Measurements from ENCODE around the gene SCN2B.

Gene SCN2B, protein sequence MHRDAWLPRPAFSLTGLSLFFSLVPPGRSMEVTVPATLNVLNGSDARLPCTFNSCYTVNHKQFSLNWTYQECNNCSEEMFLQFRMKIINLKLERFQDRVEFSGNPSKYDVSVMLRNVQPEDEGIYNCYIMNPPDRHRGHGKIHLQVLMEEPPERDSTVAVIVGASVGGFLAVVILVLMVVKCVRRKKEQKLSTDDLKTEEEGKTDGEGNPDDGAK

DNA sequence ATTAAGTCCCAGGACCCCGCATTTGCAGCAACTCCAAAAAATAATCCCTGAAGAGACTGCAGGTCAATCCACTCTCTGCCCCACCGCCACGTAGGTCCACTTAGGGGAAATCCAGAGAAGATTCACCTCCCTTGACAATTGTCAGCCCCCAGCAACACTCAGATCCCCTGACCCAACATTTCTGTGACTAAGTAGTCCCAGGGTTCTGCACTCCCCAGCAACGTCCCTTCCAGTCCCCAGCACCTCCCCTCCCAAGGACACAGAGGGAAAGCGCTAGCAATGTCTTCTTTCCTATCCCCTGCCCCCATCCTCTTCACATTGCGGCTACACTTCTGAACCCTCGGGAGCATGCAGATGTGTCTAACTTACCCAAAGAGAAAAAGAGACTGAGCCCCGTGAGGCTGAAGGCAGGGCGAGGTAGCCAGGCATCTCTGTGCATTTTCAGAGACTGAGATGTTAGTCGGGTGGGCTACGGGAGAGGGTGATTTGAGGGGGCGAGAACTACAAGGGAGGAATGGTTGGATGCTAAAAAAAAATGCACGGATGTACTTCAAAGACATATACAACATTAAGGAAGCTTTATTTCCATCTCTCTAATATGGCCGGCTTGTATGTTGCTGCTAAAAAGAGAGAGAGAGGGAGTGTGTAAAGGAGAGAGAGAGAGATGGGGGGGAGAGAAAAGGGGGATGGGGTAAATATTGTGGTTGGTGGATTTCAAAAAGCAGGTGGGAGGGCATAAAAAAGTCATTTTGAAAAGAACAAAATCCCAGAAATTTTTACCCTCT is at the start of gene SCN2B:
Gene SCN2B, minus strand, starts transcription at position 647 of the 785 bp plus-strand sequence. Its CDS starts 208 bp downstream, at position 439.
- no peak within 1 kb of the TSS for H2AFZ ChIP-seq (ENCODE audit: low read length, unreplicated experiment)

DNA sequence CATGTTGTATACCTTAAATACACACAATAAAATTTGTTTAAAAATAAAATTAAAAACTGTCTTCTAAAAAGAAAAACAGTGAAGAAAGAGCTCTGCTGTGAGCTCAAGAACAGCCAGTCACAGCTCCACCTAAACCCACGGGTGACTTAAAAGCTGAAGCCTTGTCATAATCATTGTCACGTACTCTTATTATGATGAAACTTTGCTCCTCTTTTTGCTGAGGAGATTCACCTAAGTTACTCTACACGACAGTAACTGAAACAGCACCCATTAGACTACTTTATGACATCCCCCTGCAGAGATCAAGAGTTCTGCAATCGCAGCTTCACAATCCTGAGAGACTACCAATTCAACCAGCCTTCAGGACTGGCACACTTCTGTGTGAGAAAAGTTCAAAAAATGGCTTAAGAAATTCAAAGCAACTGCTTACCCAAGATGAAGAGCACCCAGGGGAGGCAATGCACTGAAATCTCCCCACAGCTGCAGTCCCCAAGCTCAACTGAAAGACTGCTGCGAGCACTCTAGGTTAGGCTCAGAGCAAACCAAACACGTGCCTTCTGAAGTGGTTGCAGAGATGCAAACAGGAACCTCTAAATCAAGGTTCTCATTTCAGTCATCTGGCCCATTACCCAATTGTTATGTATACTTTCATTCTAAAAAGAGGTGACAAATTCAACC is 48.2 kb upstream of the SCN2B start, which contains the start of gene JAML:
Gene JAML, minus strand, starts transcription at position 501 of the 678 bp plus-strand sequence. CDS start 10,145 bp downstream, outside the sequence.
- Histone ChIP-seq H2AFZ (ENCODE audit: low read length, unreplicated experiment) (no peak within 1 kb of the TSS), H3K4me1 (ENCODE audit: control insufficient read depth, insufficient read depth, low read length, unreplicated experiment) (no peaks in the 10 kb centered on the region), H3K27ac (ENCODE audit: low read depth, low read length) (no peak within 1 kb of the TSS), H3K36me3 (ENCODE audit: insufficient read depth, low read length) (no peaks in the 10 kb centered on the region), H3K27me3 (ENCODE audit: insufficient read depth, low read length) (peaks cover 55% of the 10 kb centered on the region), H3K79me2 (ENCODE audit: control insufficient read depth, insufficient read depth, low read length, unreplicated experiment) (no peaks in the 10 kb centered on the region), H3K4me3 (ENCODE audit: low read depth, low read length) (no peak within 1 kb of the TSS)

More for the DNA sequence above, at the start of gene SCN2B:
- no peak within 1 kb of the TSS for H3K4me3 ChIP-seq (ENCODE audit: low read depth, low read length)
- no peaks in the 10 kb centered on the region for H3K79me2 ChIP-seq (ENCODE audit: control insufficient read depth, insufficient read depth, low read length, unreplicated experiment)
- no peaks in the 10 kb centered on the region for H3K4me1 ChIP-seq (ENCODE audit: control insufficient read depth, insufficient read depth, low read length, unreplicated experiment)
- peaks cover 50% of the 10 kb centered on the region for H3K27me3 ChIP-seq (ENCODE audit: insufficient read depth, low read length)
- H3K36me3 ChIP-seq (ENCODE audit: insufficient read depth, low read length): no peaks in the 10 kb centered on the region
- H3K27ac ChIP-seq (ENCODE audit: low read depth, low read length): no peak within 1 kb of the TSS

DNA sequence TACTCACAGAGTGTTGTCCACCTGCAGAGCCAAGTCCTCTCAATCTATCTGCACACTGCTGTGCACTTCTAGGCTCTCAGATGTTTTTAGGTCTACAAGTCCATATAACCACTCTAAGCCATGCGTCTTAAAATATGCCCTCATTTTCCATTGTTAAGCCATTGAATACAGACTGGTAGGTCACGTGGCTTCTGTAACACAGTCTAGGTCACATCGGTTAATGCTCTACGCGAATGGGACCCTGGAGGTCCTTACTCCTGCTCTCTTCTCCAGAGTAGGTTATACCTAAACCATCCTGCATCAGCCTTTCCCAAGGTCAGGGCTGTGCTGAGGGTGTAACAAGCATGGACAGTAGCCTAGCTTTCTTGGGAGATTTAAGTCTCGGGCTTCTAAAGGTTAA is 47.6 kb upstream of the SCN2B start:
- H3K4me1 ChIP-seq (ENCODE audit: control insufficient read depth, insufficient read depth, low read length, unreplicated experiment): no peaks in the 10 kb centered on the region
- H3K79me2 ChIP-seq (ENCODE audit: control insufficient read depth, insufficient read depth, low read length, unreplicated experiment): no peaks in the 10 kb centered on the region
- H2AFZ ChIP-seq (ENCODE audit: low read length, unreplicated experiment): no peak overlapping the region
- no peak overlapping the region for H3K4me3 ChIP-seq (ENCODE audit: low read depth, low read length)
- H3K27ac ChIP-seq (ENCODE audit: low read depth, low read length): no peak overlapping the region
- peaks cover 61% of the 10 kb centered on the region for H3K27me3 ChIP-seq (ENCODE audit: insufficient read depth, low read length)
- H3K36me3 ChIP-seq (ENCODE audit: insufficient read depth, low read length): no peaks in the 10 kb centered on the region

DNA sequence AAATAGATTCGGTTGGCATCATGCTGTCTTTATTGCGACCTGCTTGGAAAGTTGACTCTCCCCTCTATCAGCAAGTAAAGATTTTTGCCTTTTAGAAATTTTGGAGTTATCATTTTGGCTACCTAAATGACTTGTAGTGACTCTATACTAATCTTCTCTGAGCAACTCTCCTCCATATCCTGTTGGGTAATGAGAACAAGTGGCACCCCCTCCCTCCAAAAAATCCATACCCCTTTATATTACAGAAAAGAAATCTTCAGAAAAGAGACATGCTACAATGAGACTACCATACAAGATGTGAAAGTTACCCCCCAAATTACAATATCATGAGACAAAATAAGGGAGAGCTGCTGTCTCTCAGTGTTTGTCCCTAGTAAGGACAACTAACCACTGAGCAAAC is 47.1 kb upstream of the SCN2B start:
- Histone ChIP-seq H3K27ac (ENCODE audit: low read depth, low read length) (no peak overlapping the region), H3K36me3 (ENCODE audit: insufficient read depth, low read length) (no peaks in the 10 kb centered on the region), H3K4me3 (ENCODE audit: low read depth, low read length) (no peak overlapping the region), H3K4me1 (ENCODE audit: control insufficient read depth, insufficient read depth, low read length, unreplicated experiment) (no peaks in the 10 kb centered on the region), H2AFZ (ENCODE audit: low read length, unreplicated experiment) (no peak overlapping the region), H3K27me3 (ENCODE audit: insufficient read depth, low read length) (peaks cover 66% of the 10 kb centered on the region), H3K79me2 (ENCODE audit: control insufficient read depth, insufficient read depth, low read length, unreplicated experiment) (no peaks in the 10 kb centered on the region)

DNA sequence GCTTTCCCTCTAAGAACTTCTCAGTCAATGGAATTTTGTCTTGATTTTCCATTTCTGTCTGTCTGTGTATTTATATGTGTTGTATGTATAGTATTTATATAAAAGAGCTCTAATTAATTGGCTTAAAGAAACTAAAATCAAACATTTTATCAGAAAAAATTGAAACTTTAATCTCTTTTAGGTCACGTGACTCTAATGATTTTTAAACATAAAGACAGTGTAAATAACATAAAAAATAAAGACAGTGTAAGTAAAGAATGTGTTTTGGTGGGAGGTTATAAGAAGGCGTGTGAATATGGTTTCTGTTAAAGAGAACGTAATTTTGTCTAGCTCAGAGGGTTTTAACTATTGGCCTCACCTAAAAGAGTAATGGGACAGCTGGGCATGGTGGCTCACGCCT is 46.0 kb upstream of the SCN2B start:
- Histone ChIP-seq H3K4me1 (ENCODE audit: control insufficient read depth, insufficient read depth, low read length, unreplicated experiment) (no peaks in the 10 kb centered on the region), H3K4me3 (ENCODE audit: low read depth, low read length) (no peak overlapping the region), H2AFZ (ENCODE audit: low read length, unreplicated experiment) (no peak overlapping the region), H3K79me2 (ENCODE audit: control insufficient read depth, insufficient read depth, low read length, unreplicated experiment) (no peaks in the 10 kb centered on the region), H3K27me3 (ENCODE audit: insufficient read depth, low read length) (peaks cover 75% of the 10 kb centered on the region), H3K27ac (ENCODE audit: low read depth, low read length) (no peak overlapping the region), H3K36me3 (ENCODE audit: insufficient read depth, low read length) (no peaks in the 10 kb centered on the region)

DNA sequence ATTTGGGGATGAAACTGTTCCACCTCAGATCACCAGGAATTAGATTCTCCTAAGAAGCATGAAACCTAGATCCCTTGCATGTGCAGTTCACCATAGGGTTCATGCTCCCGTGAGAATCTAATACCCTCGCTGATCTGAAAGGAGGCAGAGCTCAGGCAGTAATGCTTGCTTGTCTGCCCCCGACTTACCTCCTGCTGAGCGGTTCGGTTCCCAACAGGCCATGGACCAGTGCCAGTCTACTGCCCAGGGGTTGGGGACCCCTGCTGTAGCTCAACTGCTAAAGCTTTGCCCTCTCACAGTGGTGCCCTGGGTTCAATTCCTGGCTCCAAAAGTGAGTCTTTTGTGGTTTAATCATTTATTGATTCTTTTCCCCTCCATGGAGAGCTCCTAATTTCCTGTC is 45.0 kb upstream of the SCN2B start:
- Histone ChIP-seq H3K79me2 (ENCODE audit: control insufficient read depth, insufficient read depth, low read length, unreplicated experiment) (no peaks in the 10 kb centered on the region), H3K36me3 (ENCODE audit: insufficient read depth, low read length) (no peaks in the 10 kb centered on the region), H2AFZ (ENCODE audit: low read length, unreplicated experiment) (no peak overlapping the region), H3K4me3 (ENCODE audit: low read depth, low read length) (no peak overlapping the region), H3K27ac (ENCODE audit: low read depth, low read length) (no peak overlapping the region), H3K27me3 (ENCODE audit: insufficient read depth, low read length) (peaks cover 80% of the 10 kb centered on the region), H3K4me1 (ENCODE audit: control insufficient read depth, insufficient read depth, low read length, unreplicated experiment) (no peaks in the 10 kb centered on the region)

DNA sequence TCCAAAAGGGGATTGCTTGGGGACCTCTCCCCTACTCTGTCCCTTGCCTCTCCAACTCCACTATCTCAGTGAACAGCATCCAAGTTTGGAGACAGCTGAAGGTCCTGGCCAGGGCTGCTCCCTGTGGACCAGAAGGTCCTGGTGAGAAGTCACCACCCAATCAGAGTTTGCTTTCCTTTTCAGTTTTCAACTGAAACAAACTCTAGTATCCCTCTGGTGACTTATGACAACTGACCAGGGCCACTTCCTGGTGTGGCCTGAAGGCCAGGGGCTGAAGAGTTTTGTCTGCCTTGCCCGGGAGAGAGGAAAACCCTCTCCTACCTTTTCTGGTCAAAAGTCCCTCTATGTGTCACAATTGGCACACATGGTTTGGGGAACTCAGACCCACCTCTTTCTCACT is 43.3 kb upstream of the SCN2B start:
- H3K79me2 ChIP-seq (ENCODE audit: control insufficient read depth, insufficient read depth, low read length, unreplicated experiment): no peaks in the 10 kb centered on the region
- H3K27ac ChIP-seq (ENCODE audit: low read depth, low read length): no peak overlapping the region
- no peaks in the 10 kb centered on the region for H3K36me3 ChIP-seq (ENCODE audit: insufficient read depth, low read length)
- H2AFZ ChIP-seq (ENCODE audit: low read length, unreplicated experiment): no peak overlapping the region
- no peak overlapping the region for H3K4me3 ChIP-seq (ENCODE audit: low read depth, low read length)
- H3K27me3 ChIP-seq (ENCODE audit: insufficient read depth, low read length): peaks cover 89% of the 10 kb centered on the region
- no peaks in the 10 kb centered on the region for H3K4me1 ChIP-seq (ENCODE audit: control insufficient read depth, insufficient read depth, low read length, unreplicated experiment)

DNA sequence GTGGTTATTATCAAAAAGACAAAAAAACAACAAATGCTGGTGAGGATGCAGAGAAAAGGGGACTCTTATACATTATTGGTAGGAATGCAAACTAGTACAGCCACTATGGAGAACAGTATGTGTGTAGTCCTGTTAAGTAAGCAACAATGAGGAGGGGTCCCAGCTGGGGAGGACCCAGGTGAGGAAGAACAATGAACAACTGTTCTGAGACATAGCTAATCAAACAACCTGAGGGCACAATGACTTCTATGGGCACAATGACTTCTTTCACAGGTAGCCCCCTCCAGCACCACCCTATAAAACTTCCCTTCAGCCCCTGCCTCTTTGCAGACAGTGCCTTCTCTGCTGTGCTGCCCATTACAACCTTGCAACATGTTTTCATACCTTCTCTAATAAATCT is 42.8 kb upstream of the SCN2B start:
- H3K4me3 ChIP-seq (ENCODE audit: low read depth, low read length): no peak overlapping the region
- no peaks in the 10 kb centered on the region for H3K4me1 ChIP-seq (ENCODE audit: control insufficient read depth, insufficient read depth, low read length, unreplicated experiment)
- no peaks in the 10 kb centered on the region for H3K36me3 ChIP-seq (ENCODE audit: insufficient read depth, low read length)
- H3K27me3 ChIP-seq (ENCODE audit: insufficient read depth, low read length): peaks cover 89% of the 10 kb centered on the region
- no peaks in the 10 kb centered on the region for H3K79me2 ChIP-seq (ENCODE audit: control insufficient read depth, insufficient read depth, low read length, unreplicated experiment)
- no peak overlapping the region for H2AFZ ChIP-seq (ENCODE audit: low read length, unreplicated experiment)
- H3K27ac ChIP-seq (ENCODE audit: low read depth, low read length): no peak overlapping the region

DNA sequence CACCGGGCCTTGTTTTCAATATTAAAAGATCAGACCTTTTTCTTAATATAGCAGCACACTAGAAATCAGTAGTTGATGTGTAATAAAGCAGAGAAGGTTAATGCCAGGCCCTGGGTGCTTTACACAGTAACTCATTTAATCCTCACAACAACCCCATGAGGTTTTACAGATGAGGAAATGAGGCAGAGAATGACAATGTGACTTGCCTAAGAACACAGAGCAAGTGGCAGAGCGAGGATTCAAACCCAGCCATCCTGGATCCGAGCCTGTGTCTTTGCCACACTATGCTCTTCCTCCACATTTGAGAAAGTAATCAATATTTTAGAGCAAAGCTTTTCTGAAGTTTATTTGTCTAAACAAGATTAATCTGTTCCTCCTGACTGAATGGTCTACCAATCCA is 41.1 kb upstream of the SCN2B start:
- H3K4me1 ChIP-seq (ENCODE audit: control insufficient read depth, insufficient read depth, low read length, unreplicated experiment): no peaks in the 10 kb centered on the region
- H3K4me3 ChIP-seq (ENCODE audit: low read depth, low read length): no peak overlapping the region
- no peak overlapping the region for H2AFZ ChIP-seq (ENCODE audit: low read length, unreplicated experiment)
- no peaks in the 10 kb centered on the region for H3K79me2 ChIP-seq (ENCODE audit: control insufficient read depth, insufficient read depth, low read length, unreplicated experiment)
- H3K27ac ChIP-seq (ENCODE audit: low read depth, low read length): no peak overlapping the region
- no peaks in the 10 kb centered on the region for H3K36me3 ChIP-seq (ENCODE audit: insufficient read depth, low read length)
- H3K27me3 ChIP-seq (ENCODE audit: insufficient read depth, low read length): peaks cover 92% of the 10 kb centered on the region

DNA sequence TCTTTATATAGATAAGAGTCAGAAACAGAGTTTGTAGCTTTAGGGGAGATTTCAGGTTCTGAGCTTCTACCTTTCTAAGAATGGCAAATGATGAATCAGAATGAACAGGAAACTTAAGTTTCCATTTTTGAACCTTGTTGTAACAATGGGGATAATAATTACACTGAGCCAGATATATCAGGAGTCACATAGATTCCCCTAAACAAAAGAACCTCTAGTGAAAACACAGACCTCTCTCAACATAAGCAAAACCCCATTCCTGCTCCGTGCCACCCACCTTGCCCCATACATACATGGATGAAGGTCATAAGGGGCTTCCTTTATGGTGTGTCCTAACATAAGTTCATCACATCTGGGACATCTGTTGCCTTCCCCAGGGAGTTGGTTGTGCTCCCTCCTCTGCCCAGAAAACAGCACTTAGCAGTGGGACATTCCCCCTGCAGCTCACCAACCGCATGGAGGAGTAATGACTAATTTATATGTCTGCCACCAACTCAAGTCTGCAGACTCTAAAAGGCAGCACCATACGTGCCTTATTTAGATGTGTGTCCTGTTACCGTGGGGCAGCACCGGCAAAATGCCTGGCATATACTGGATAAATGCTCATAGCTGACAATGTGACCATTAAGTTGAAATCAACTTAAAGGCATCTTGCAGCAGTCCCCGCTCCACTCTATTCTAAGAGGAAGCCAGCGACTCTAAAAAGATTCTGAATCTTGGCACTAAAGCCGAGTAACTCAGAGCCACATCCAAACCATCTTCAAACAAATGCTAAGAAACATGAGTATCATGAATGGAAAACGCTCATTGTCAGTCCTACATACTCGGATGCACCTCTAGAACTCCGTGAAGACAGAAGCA is 40.4 kb upstream of the SCN2B start:
- H3K27ac ChIP-seq (ENCODE audit: low read depth, low read length): no peak overlapping the region
- H2AFZ ChIP-seq (ENCODE audit: low read length, unreplicated experiment): no peak overlapping the region
- H3K27me3 ChIP-seq (ENCODE audit: insufficient read depth, low read length): peaks cover 96% of the 10 kb centered on the region
- H3K4me1 ChIP-seq (ENCODE audit: control insufficient read depth, insufficient read depth, low read length, unreplicated experiment): no peaks in the 10 kb centered on the region
- no peak overlapping the region for H3K4me3 ChIP-seq (ENCODE audit: low read depth, low read length)
- H3K79me2 ChIP-seq (ENCODE audit: control insufficient read depth, insufficient read depth, low read length, unreplicated experiment): no peaks in the 10 kb centered on the region
- no peaks in the 10 kb centered on the region for H3K36me3 ChIP-seq (ENCODE audit: insufficient read depth, low read length)

All from ACC112 (cell line).